ENCODE measurements around the gene CDH20.

The CDH20 gene

GRCh38 chr18:61400016-61400635, 66.9 kb downstream of the CDH20 start:
- ChIA-PET CTCF (no interaction called here), POLR2A (no interaction called here)
- TF ChIP-seq CTCF (IDR thresholded peaks at IDR 0.05; ENCODE audit: control extremely low read depth, extremely low read depth, low read depth, missing control alignments): no peak
- no peak for DNase-seq (ENCODE audit: extremely low spot score)

DNA sequence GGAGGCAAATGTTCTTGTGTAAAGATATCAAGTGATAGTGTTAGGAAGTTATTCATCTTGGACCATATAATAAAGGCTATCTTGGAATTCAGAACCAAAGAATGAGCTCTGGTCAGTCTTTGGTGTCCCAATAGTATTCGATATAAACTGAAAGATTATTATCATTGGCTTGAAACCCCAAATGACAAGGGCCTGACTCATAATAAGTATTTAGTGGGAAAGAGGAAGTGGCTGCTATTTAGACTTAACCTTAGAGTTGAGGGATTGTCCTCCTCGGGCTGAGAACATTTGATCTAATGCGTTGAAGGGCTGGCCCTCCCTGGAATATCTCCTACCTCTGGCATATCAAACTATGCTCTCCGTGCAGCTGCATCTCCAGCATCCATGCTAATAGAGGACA, 67.5 kb downstream of the CDH20 start:
- TF ChIP-seq CTCF (IDR thresholded peaks at IDR 0.05; ENCODE audit: control extremely low read depth, extremely low read depth, low read depth, missing control alignments): no peak

GRCh38 chr18:61402726-61403125, 69.5 kb downstream of the CDH20 start:
- CTCF ChIA-PET: no interaction called here
- POLR2A ChIA-PET: no interaction called here
- TF ChIP-seq CTCF (IDR thresholded peaks at IDR 0.05; ENCODE audit: control extremely low read depth, extremely low read depth, low read depth, missing control alignments): no peak
- DNase-seq (ENCODE audit: extremely low spot score): no peak

More for the DNA sequence above, 67.5 kb downstream of the CDH20 start:
- ChIA-PET POLR2A (no interaction called here), CTCF (no interaction called here)
- no peak for DNase-seq (ENCODE audit: extremely low spot score)

GRCh38 chr18:61413396-61413795, 80.2 kb downstream of the CDH20 start:
- no peak for DNase-seq (ENCODE audit: extremely low spot score)
- POLR2A ChIA-PET: no interaction called here
- CTCF ChIA-PET: interaction anchor here (0.9 kb wide), 1 partner anchor 10 kb away, joined by 3 read pairs; no protein-coding TSS in a partner anchor
- no peak for TF ChIP-seq CTCF (IDR thresholded peaks at IDR 0.05; ENCODE audit: control extremely low read depth, extremely low read depth, low read depth, missing control alignments)

DNA sequence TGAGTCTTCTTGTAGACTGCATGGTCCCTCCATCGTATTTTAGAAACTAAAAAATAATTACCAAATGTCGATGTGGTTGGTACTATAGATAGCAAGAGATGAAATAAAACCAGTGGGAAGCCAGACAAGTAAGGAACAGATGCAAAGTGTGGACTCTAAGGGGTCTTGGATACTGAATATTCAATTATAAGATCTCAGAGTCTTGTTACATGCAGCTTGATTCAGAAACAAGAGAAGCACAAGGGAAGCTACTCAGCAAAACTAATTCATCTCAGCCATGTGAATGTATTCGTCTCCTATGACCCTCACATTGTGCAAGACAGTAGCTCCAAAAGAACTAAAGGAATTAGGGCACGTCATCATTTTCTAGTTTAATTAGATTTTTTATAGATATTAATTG, 80.9 kb downstream of the CDH20 start:
- no peak for DNase-seq (ENCODE audit: extremely low spot score)
- ChIA-PET POLR2A (no interaction called here), CTCF (no interaction called here)
- no peak for TF ChIP-seq CTCF (IDR thresholded peaks at IDR 0.05; ENCODE audit: control extremely low read depth, extremely low read depth, low read depth, missing control alignments)

GRCh38 chr18:61419763-61420162, 86.5 kb downstream of the CDH20 start:
- CTCF ChIA-PET: interaction anchor here (0.9 to 1.0 kb wide), 2 partner anchors 11 to 14 kb away, joined by 3 read pairs; no protein-coding TSS in a partner anchor

More at GRCh38 chr18:61419763-61420162, 86.5 kb downstream of the CDH20 start:
- POLR2A ChIA-PET: no interaction called here
- TF ChIP-seq CTCF (IDR thresholded peaks at IDR 0.05; ENCODE audit: control extremely low read depth, extremely low read depth, low read depth, missing control alignments): no peak
- no peak for DNase-seq (ENCODE audit: extremely low spot score)

Measured in GM10248 (cell line).